ENCODE data around the gene REEP3.

Gene REEP3

DNA sequence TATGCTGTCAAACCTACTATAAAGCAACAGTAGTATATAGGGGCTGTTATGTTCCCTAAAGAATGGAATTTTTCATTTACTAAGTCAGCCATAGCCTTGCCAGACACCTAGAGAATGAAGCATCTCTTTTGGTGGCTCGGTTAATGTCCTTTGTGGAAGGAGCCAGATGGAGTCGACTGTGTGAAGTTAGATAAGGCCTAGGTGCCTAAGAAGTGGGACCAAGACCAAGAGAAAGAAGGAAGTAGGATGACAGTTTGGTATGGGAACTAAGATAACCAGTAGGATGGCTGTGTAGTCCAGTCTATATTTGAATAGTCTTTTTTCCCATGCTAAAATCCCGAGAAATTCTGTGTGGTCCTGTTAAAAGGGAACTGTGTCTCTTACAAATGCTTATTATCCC, 62.2 kb downstream of the REEP3 start:
- DNase-seq: no peak
- H3K4me3 ChIP-seq (ENCODE audit: low read length): no peak overlapping the region
- no peaks in the 10 kb centered on the region for H3K9me3 ChIP-seq (replicated peaks; ENCODE audit: insufficient read depth, low read length)
- TF ChIP-seq EZH2 (optimal IDR thresholded peaks at IDR 0.05; ENCODE audit: low read depth, low read length): no peak
- no peak for TF ChIP-seq EZH2phosphoT487 (IDR thresholded peaks at IDR 0.05; ENCODE audit: low read length)
- TF ChIP-seq, protein P1, sequence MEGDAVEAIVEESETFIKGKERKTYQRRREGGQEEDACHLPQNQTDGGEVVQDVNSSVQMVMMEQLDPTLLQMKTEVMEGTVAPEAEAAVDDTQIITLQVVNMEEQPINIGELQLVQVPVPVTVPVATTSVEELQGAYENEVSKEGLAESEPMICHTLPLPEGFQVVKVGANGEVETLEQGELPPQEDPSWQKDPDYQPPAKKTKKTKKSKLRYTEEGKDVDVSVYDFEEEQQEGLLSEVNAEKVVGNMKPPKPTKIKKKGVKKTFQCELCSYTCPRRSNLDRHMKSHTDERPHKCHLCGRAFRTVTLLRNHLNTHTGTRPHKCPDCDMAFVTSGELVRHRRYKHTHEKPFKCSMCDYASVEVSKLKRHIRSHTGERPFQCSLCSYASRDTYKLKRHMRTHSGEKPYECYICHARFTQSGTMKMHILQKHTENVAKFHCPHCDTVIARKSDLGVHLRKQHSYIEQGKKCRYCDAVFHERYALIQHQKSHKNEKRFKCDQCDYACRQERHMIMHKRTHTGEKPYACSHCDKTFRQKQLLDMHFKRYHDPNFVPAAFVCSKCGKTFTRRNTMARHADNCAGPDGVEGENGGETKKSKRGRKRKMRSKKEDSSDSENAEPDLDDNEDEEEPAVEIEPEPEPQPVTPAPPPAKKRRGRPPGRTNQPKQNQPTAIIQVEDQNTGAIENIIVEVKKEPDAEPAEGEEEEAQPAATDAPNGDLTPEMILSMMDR (IDR thresholded peaks at IDR 0.05; ENCODE audit: low read length): no peak
- no peak overlapping the region for H2AFZ ChIP-seq (ENCODE audit: low read length)
- no peak overlapping the region for H3K9ac ChIP-seq (ENCODE audit: low read length)
- no peaks in the 10 kb centered on the region for H3K27me3 ChIP-seq (replicated peaks; ENCODE audit: insufficient read depth, low read length)
- H3K9me2 ChIP-seq (replicated peaks; ENCODE audit: insufficient read depth, low read length): no peaks in the 10 kb centered on the region
- H3K4me1 ChIP-seq (ENCODE audit: low read length): no peaks in the 10 kb centered on the region
- no peaks in the 10 kb centered on the region for H3F3A ChIP-seq (ENCODE audit: insufficient read depth, low read length)
- no peaks in the 10 kb centered on the region for H3K36me3 ChIP-seq (replicated peaks; ENCODE audit: insufficient read depth, low read length)
- H3K27ac ChIP-seq (ENCODE audit: low read length): no peak overlapping the region
- H3K79me2 ChIP-seq (ENCODE audit: low read length): no peaks in the 10 kb centered on the region
- H3K4me2 ChIP-seq (ENCODE audit: low read depth, low read length): no peak overlapping the region
- no peaks in the 10 kb centered on the region for H4K20me1 ChIP-seq (ENCODE audit: insufficient read depth, low read length)

DNA sequence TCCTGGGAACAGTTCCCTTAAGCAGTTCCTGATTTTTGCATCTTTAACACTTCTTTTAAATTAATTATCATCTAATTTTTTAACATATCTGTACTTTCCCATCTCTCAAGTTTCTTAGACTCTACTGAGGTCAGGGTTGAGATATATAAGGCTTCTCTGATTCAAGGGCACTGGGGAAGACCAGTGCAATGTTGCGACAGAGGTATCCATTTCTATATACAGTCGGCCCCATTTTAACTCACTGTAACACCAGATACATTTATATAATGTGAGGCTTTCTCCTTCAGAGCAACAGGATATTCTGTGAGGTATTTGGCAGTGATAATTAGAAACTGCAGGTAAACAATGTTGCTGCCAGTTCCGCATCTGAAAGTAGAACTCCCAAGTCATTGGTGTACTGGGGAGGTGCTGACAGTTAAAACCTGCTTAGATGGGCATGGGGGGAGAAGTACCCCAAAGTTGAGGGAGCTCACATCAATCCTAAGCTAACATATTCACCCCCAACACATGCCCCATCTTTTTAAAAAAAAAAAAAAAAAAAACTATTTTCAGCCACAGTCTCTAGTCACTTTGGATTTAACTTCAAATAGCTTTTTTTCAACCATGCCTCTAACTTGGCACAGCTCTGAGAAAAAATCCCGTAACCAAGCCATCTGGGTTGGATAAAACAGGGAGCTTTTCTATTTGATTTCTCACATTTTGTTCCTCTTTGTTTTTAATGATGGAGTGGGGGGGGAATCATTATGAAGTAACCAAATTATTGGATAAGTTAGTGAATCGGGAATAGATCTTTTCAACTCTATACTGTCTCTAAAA, 62.9 kb downstream of the REEP3 start:
- no peaks in the 10 kb centered on the region for H3K9me3 ChIP-seq (replicated peaks; ENCODE audit: insufficient read depth, low read length)
- no peak for DNase-seq
- H4K20me1 ChIP-seq (ENCODE audit: insufficient read depth, low read length): no peaks in the 10 kb centered on the region
- H3K4me2 ChIP-seq (ENCODE audit: low read depth, low read length): no peak overlapping the region
- H2AFZ ChIP-seq (ENCODE audit: low read length): no peak overlapping the region
- TF ChIP-seq EZH2phosphoT487 (IDR thresholded peaks at IDR 0.05; ENCODE audit: low read length) (no peak), EZH2 (optimal IDR thresholded peaks at IDR 0.05; ENCODE audit: low read depth, low read length) (no peak)
- TF ChIP-seq, protein P1 (IDR thresholded peaks at IDR 0.05; ENCODE audit: low read length): no peak
- H3F3A ChIP-seq (ENCODE audit: insufficient read depth, low read length): no peaks in the 10 kb centered on the region
- no peaks in the 10 kb centered on the region for H3K79me2 ChIP-seq (ENCODE audit: low read length)
- no peak overlapping the region for H3K4me3 ChIP-seq (ENCODE audit: low read length)
- H3K27me3 ChIP-seq (replicated peaks; ENCODE audit: insufficient read depth, low read length): no peaks in the 10 kb centered on the region
- no peak overlapping the region for H3K9ac ChIP-seq (ENCODE audit: low read length)
- H3K9me2 ChIP-seq (replicated peaks; ENCODE audit: insufficient read depth, low read length): no peaks in the 10 kb centered on the region
- H3K27ac ChIP-seq (ENCODE audit: low read length): no peak overlapping the region
- no peaks in the 10 kb centered on the region for H3K4me1 ChIP-seq (ENCODE audit: low read length)
- H3K36me3 ChIP-seq (replicated peaks; ENCODE audit: insufficient read depth, low read length): no peaks in the 10 kb centered on the region

DNA sequence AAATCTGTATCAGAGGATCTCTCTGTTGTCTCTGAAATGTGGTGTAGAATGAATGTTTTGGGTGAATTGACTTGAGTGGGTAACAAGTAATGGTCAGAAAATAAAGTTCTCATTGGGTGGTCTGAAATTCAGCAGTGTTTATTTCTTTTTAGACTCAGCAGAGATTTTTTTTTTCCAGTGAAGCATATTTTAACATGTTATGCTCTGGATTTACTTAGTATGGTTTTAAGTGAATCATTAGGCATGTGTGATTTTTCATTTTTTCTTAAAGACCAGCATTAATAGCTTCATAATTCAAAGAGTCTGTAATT, 63.5 kb downstream of the REEP3 start:
- Histone ChIP-seq H4K20me1 (ENCODE audit: insufficient read depth, low read length) (no peaks in the 10 kb centered on the region), H3K27ac (ENCODE audit: low read length) (no peak overlapping the region), H3K27me3 (replicated peaks; ENCODE audit: insufficient read depth, low read length) (no peaks in the 10 kb centered on the region), H3K4me2 (ENCODE audit: low read depth, low read length) (no peak overlapping the region), H3F3A (ENCODE audit: insufficient read depth, low read length) (no peaks in the 10 kb centered on the region), H3K79me2 (ENCODE audit: low read length) (no peaks in the 10 kb centered on the region), H3K36me3 (replicated peaks; ENCODE audit: insufficient read depth, low read length) (no peaks in the 10 kb centered on the region), H2AFZ (ENCODE audit: low read length) (no peak overlapping the region), H3K9me2 (replicated peaks; ENCODE audit: insufficient read depth, low read length) (no peaks in the 10 kb centered on the region), H3K4me3 (ENCODE audit: low read length) (no peak overlapping the region), H3K9ac (ENCODE audit: low read length) (no peak overlapping the region), H3K4me1 (ENCODE audit: low read length) (no peaks in the 10 kb centered on the region), H3K9me3 (replicated peaks; ENCODE audit: insufficient read depth, low read length) (no peaks in the 10 kb centered on the region)
- no peak for DNase-seq
- TF ChIP-seq, protein P1 (IDR thresholded peaks at IDR 0.05; ENCODE audit: low read length): no peak
- no peak for TF ChIP-seq EZH2phosphoT487 (IDR thresholded peaks at IDR 0.05; ENCODE audit: low read length)
- no peak for TF ChIP-seq EZH2 (optimal IDR thresholded peaks at IDR 0.05; ENCODE audit: low read depth, low read length)

Data from MM.1S (cell line).